Activated CD4-positive, alpha-beta T cell treated with anti-CD3 and anti-CD28 coated beads, Interleukin-2, amount 10 ng/mL, durations not matched to agents 7 days and 5 days (primary cell): ENCODE data around the gene BDKRB2. TPM values are rescaled to one million over a fixed set of nuclear protein-coding genes. Genes with fewer than 3 reads are reported as not detected.
"Not testable (repeated sequence)": the region's sequence is repeated elsewhere in the genome, so short reads cannot be mapped to it uniquely, and the experiment has no call there.

Experiments used
- CTCF ChIA-PET: fragments of 350-600 bp; sonication (Branson Sonifier 250); formaldehyde crosslinking; loops from one replicate; lab custom pipeline; 2021; ENCODE audit warnings: antibody characterized with exemption; lab: Charles Lee
- POLR2A ChIA-PET: fragments of 350-600 bp; sonication (Branson Sonifier 250); formaldehyde crosslinking; loops from one replicate; lab custom pipeline; 2021; ENCODE audit warnings: antibody characterized with exemption; lab: Charles Lee
- DNase-seq: peaks from one replicate; pipeline ENCODE4 v3.0.0-alpha.2; 2020
- H3K27ac Mint-ChIP-seq: one replicate; pipeline ENCODE4 v1.8.0; 2021; ENCODE audit warnings: mild to moderate bottlenecking, moderate library complexity, mixed read lengths
- H3K27me3 Mint-ChIP-seq: one replicate; pipeline ENCODE4 v1.8.0; 2021; ENCODE audit warnings: mixed read lengths
- H3K36me3 Mint-ChIP-seq: one replicate; pipeline ENCODE4 v1.8.0; 2021; ENCODE audit warnings: low read depth, mixed read lengths
- H3K4me1 Mint-ChIP-seq: one replicate; pipeline ENCODE4 v1.8.0; 2021; ENCODE audit warnings: mixed read lengths
- H3K4me3 Mint-ChIP-seq: one replicate; pipeline ENCODE4 v1.8.0; 2021; ENCODE audit warnings: mild to moderate bottlenecking, moderate library complexity, mixed read lengths
- H3K9me3 Mint-ChIP-seq: one replicate; pipeline ENCODE4 v1.8.0; 2021; ENCODE audit warnings: mixed read lengths
- total RNA-seq, 2 experiments: library from RNA; stranded (reverse); gene quantifications; one replicate each; pipeline ENCODE4 v1.2.3, GENCODE V29; 2021

BDKRB2 gene
- total RNA-seq, 2 experiments from 2014 or later: not detected

DNA sequence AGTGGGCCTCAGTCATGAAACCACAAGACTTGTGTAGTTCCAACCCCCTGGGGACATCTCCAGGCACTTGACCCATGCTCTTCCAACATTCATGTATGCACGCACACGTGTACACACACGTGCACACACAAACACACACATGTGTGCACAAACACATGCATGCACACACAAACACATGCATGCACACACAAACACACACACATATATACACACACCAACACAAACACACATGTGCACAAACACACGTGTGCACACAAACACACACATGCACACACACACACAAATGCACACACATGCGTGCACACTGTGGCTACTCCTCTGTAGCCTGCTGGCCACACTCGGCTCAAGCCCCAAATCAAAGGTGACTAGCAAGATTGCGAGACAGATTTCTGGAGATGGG is 22.8 kb downstream of the BDKRB2 start:
- CTCF ChIA-PET: no interaction called here
- POLR2A ChIA-PET: no interaction called here
- H3K36me3 Mint-ChIP-seq: no peaks in the 10 kb centered on the region
- H3K27ac Mint-ChIP-seq: no peak overlapping the region
- no peaks in the 10 kb centered on the region for H3K27me3 Mint-ChIP-seq
- H3K9me3 Mint-ChIP-seq: no peaks in the 10 kb centered on the region
- H3K4me1 Mint-ChIP-seq: no peaks in the 10 kb centered on the region
- H3K4me3 Mint-ChIP-seq: no peak overlapping the region
- DNase-seq: no peak

- H3K4me3 Mint-ChIP-seq: no peak overlapping the region
- H3K36me3 Mint-ChIP-seq: no peaks in the 10 kb centered on the region
- no peaks in the 10 kb centered on the region for H3K4me1 Mint-ChIP-seq
- no peaks in the 10 kb centered on the region for H3K9me3 Mint-ChIP-seq
- no peaks in the 10 kb centered on the region for H3K27me3 Mint-ChIP-seq
- no peak for DNase-seq
- ChIA-PET POLR2A (no interaction called here), CTCF (no interaction called here)
- H3K27ac Mint-ChIP-seq: no peak overlapping the region
Measured at GRCh38 chr14:96229315-96229714, 24.7 kb downstream of the BDKRB2 start.

- no peaks in the 10 kb centered on the region for H3K4me1 Mint-ChIP-seq
Measured at GRCh38 chr14:96231056-96231455, 26.4 kb downstream of the BDKRB2 start.

DNA sequence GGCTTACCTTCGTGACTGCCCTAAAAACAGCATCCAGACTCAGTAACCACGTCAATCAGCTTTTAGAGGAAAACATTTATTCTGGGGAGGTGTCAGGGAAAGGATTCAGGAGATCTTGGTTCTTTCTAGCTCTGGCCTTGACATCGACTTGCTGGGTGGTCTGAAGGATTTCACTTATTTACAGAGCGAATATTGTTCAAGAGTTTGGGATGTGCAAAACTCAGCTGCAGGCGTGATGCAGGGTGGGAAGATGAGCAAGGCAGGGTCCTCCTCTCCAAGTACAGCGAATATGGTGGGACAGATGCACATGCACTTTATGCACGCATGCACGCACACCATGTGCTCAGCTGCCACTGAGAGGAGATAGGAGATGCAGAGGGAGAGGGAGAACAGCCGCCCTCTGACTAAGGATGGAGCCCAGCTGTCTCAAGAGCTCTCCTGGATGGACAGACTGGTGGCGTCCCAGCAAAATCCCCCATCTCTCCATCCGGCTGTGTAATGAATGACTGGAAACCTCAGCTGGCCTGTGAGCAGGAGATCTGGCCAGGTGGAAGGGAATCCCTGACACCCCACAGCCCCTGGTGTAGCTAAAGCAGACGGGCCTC is 27.0 kb downstream of the BDKRB2 start:
- CTCF ChIA-PET: interaction anchor here (1.3 to 1.4 kb wide), 2 partner anchors 14 to 131 kb away, joined by 3 read pairs; no protein-coding TSS in a partner anchor
- Mint-ChIP-seq H3K4me1 (no peaks in the 10 kb centered on the region), H3K27ac (no peak overlapping the region), H3K27me3 (no peaks in the 10 kb centered on the region), H3K4me3 (no peak overlapping the region), H3K36me3 (no peaks in the 10 kb centered on the region), H3K9me3 (no peaks in the 10 kb centered on the region)
- DNase-seq: no peak
- POLR2A ChIA-PET: no interaction called here

More at GRCh38 chr14:96231056-96231455, 26.4 kb downstream of the BDKRB2 start:
- H3K27ac Mint-ChIP-seq: no peak overlapping the region
- H3K27me3 Mint-ChIP-seq: no peaks in the 10 kb centered on the region
- no peaks in the 10 kb centered on the region for H3K36me3 Mint-ChIP-seq
- POLR2A ChIA-PET: no interaction called here
- CTCF ChIA-PET: interaction anchor here (1.3 kb wide), 1 partner anchor 130 kb away, joined by 3 read pairs; no protein-coding TSS in a partner anchor
- no peaks in the 10 kb centered on the region for H3K9me3 Mint-ChIP-seq
- H3K4me3 Mint-ChIP-seq: no peak overlapping the region
- DNase-seq: no peak

DNA sequence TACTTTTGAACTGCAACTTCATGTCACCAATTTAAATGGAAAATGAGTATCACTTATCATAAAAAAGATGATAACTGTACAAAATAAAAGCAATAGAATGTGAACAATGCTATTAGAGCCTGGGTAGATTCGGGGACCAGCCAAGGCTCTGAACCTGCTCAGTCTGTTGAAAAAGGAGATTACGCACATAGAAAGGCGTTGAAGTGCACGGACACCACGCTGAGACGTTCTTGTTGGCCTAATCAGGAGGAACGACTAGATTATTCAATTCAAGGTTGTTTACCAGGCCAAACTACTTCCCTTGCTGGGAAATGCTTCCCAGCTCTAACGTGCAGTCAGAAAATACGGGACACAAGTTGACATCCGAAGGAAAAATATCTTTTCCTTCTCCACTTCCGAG is 27.9 kb downstream of the BDKRB2 start:
- Mint-ChIP-seq H3K27me3 (no peaks in the 10 kb centered on the region), H3K4me3 (no peak overlapping the region), H3K9me3 (no peaks in the 10 kb centered on the region), H3K27ac (no peak overlapping the region), H3K36me3 (no peaks in the 10 kb centered on the region), H3K4me1 (no peaks in the 10 kb centered on the region)
- ChIA-PET CTCF (interaction anchor here (1.4 kb wide), 1 partner anchor 15 kb away, joined by 3 read pairs; no protein-coding TSS in a partner anchor), POLR2A (no interaction called here)
- DNase-seq: no peak

- ChIA-PET POLR2A (no interaction called here), CTCF (no interaction called here)
- Mint-ChIP-seq H3K27me3 (no peaks in the 10 kb centered on the region), H3K4me1 (no peaks in the 10 kb centered on the region), H3K27ac (no peak overlapping the region), H3K36me3 (no peaks in the 10 kb centered on the region), H3K4me3 (no peak overlapping the region), H3K9me3 (no peaks in the 10 kb centered on the region)
- DNase-seq: no peak
Measured at GRCh38 chr14:96233661-96234060, 29.0 kb downstream of the BDKRB2 start.

- H3K27ac Mint-ChIP-seq: no peak overlapping the region
- CTCF ChIA-PET: no interaction called here
Measured at GRCh38 chr14:96235426-96235825, 30.8 kb downstream of the BDKRB2 start.

DNA sequence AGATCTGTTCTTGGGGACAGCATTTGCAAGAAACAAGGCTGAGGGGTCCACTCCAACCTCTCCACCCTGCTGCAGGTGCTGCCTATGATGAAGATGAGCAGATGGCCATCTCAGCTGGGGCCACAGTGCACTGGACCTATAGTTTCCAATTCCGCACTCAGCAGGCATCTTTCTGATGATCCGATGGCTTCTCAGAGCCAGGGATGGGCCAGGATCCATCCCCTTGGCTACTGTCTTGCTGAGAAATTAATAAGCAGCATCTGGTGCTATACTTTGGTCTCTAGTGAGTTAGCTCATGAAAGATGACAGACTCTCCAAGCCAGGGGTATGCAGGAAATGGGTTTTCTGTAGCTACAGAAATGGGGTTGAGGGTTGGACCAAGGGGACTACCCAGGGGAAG is 33.0 kb downstream of the BDKRB2 start:
- Mint-ChIP-seq H3K27me3 (no peaks in the 10 kb centered on the region), H3K36me3 (no peaks in the 10 kb centered on the region), H3K4me1 (no peaks in the 10 kb centered on the region), H3K27ac (no peak overlapping the region), H3K9me3 (no peaks in the 10 kb centered on the region), H3K4me3 (no peak overlapping the region)
- no peak for DNase-seq
- POLR2A ChIA-PET: no interaction called here
- CTCF ChIA-PET: no interaction called here

More at GRCh38 chr14:96235426-96235825, 30.8 kb downstream of the BDKRB2 start:
- H3K36me3 Mint-ChIP-seq: no peaks in the 10 kb centered on the region
- DNase-seq: no peak
- H3K4me1 Mint-ChIP-seq: no peaks in the 10 kb centered on the region
- H3K4me3 Mint-ChIP-seq: no peak overlapping the region
- H3K27me3 Mint-ChIP-seq: no peaks in the 10 kb centered on the region
- H3K9me3 Mint-ChIP-seq: no peaks in the 10 kb centered on the region
- POLR2A ChIA-PET: no interaction called here

- ChIA-PET CTCF (no interaction called here), POLR2A (no interaction called here)
- no peaks in the 10 kb centered on the region for H3K9me3 Mint-ChIP-seq
- H3K27me3 Mint-ChIP-seq: no peaks in the 10 kb centered on the region
- H3K4me1 Mint-ChIP-seq: no peaks in the 10 kb centered on the region
- no peak for DNase-seq
- no peaks in the 10 kb centered on the region for H3K36me3 Mint-ChIP-seq
- no peak overlapping the region for H3K4me3 Mint-ChIP-seq
- H3K27ac Mint-ChIP-seq: no peak overlapping the region
Measured at GRCh38 chr14:96238676-96239265, 34.1 kb downstream of the BDKRB2 start.

GRCh38 chr14:96239711-96240141 is 35.1 kb downstream of the BDKRB2 start:
- H3K4me3 Mint-ChIP-seq: no peak overlapping the region
- H3K27ac Mint-ChIP-seq: no peak overlapping the region
- no peaks in the 10 kb centered on the region for H3K36me3 Mint-ChIP-seq
- H3K4me1 Mint-ChIP-seq: no peaks in the 10 kb centered on the region
- H3K27me3 Mint-ChIP-seq: no peaks in the 10 kb centered on the region
- DNase-seq: no peak
- no peaks in the 10 kb centered on the region for H3K9me3 Mint-ChIP-seq
- POLR2A ChIA-PET: no interaction called here
- CTCF ChIA-PET: no interaction called here

GRCh38 chr14:96240641-96241040 is 36.0 kb downstream of the BDKRB2 start:
- no peak for DNase-seq
- CTCF ChIA-PET: no interaction called here
- no peak overlapping the region for H3K27ac Mint-ChIP-seq
- H3K36me3 Mint-ChIP-seq: no peaks in the 10 kb centered on the region
- H3K4me1 Mint-ChIP-seq: no peaks in the 10 kb centered on the region
- no peaks in the 10 kb centered on the region for H3K27me3 Mint-ChIP-seq
- no peak overlapping the region for H3K4me3 Mint-ChIP-seq
- no peaks in the 10 kb centered on the region for H3K9me3 Mint-ChIP-seq
- POLR2A ChIA-PET: no interaction called here

- H3K9me3 Mint-ChIP-seq: no peaks in the 10 kb centered on the region
- H3K4me3 Mint-ChIP-seq: no peak overlapping the region
- no peaks in the 10 kb centered on the region for H3K27me3 Mint-ChIP-seq
- DNase-seq: no peak
- POLR2A ChIA-PET: no interaction called here
- no peaks in the 10 kb centered on the region for H3K36me3 Mint-ChIP-seq
- CTCF ChIA-PET: no interaction called here
- no peak overlapping the region for H3K27ac Mint-ChIP-seq
- H3K4me1 Mint-ChIP-seq: no peaks in the 10 kb centered on the region
Measured at GRCh38 chr14:96242126-96242525, 37.5 kb downstream of the BDKRB2 start.

DNA sequence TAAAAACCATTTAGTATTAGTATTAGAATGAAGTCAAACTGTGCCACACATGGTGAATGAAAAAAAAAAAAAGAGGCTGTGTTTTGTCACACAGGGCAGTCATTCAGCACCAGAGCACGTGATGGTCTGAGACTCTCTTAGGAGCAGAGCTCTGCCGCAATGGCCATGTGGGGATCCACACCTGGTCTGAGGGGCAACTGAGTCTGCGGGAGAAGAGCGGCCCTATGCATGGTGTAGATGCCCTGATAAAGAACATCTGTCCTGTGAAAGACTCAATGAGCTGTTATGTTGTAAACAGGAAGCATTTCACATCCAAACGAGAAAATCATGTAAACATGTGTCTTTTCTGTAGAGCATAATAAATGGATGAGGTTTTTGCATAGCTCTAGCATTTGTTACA is 39.1 kb downstream of the BDKRB2 start:
- Mint-ChIP-seq H3K9me3 (no peaks in the 10 kb centered on the region), H3K36me3 (no peaks in the 10 kb centered on the region), H3K27me3 (no peaks in the 10 kb centered on the region), H3K27ac (no peak overlapping the region), H3K4me3 (no peak overlapping the region), H3K4me1 (no peaks in the 10 kb centered on the region)
- ChIA-PET POLR2A (no interaction called here), CTCF (no interaction called here)
- no peak for DNase-seq

DNA sequence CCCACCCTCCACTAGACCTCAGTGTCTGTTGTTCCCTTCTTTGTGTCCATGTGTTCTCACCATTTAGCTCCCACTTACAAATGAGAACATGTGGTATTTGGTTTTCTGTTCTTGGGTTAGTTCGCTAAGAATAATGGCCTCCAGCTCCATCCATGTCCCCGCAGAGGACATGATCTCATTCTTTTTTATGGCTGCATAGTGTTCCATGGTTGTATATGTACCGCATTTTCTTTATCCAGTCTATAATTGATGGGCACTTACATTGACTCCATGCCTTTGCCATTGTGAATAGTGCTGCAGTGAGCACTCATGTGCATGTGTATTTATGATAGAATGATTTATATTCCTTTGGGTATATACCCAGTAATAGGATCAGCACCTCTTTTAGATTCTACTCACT is 40.4 kb downstream of the BDKRB2 start:
- H3K27ac Mint-ChIP-seq, H3K27me3 Mint-ChIP-seq, POLR2A ChIA-PET, H3K4me3 Mint-ChIP-seq, H3K36me3 Mint-ChIP-seq, CTCF ChIA-PET, H3K9me3 Mint-ChIP-seq, DNase-seq, H3K4me1 Mint-ChIP-seq: not testable (repeated sequence)
